Natural killer cell treated with Interleukin-12 subunit alpha and Interleukin-12 subunit beta and Interleukin-15 and Interleukin-18, amount 100 ng/mL, for 72 hours (primary cell): Measurements from ENCODE around the gene NLGN4Y. TPM values are rescaled to one million over a fixed set of nuclear protein-coding genes. Genes with fewer than 3 reads are reported as not detected.

ENCODE experiments used
- ATAC-seq, 2 donors: fragments of 150-1000 bp; cut with Tn5 transposase in 1 of 2; sonication (Bioruptor Pico), chemical (Tn5 transposase) in 1 of 2; 2 replicates each; pipeline ENCODE4 v1.10.0; 2021
- DNase-seq: peaks from one replicate; pipeline ENCODE4 v3.0.0; 2022; ENCODE audit warnings: low spot score
- H3K27ac Mint-ChIP-seq, 2 donors: 1 replicate in 1 of 2; 2 replicates in 1 of 2; pipeline ENCODE4 v1.8.0; 2022; ENCODE audit warnings: mixed read lengths in 2 of 2, mild to moderate bottlenecking in 1 of 2, moderate library complexity in 1 of 2
- H3K27me3 Mint-ChIP-seq, 2 donors: 1 replicate in 1 of 2; 2 replicates in 1 of 2; pipeline ENCODE4 v1.8.0; 2022; ENCODE audit warnings: mixed read lengths in 2 of 2
- H3K36me3 Mint-ChIP-seq: one replicate; pipeline ENCODE4 v1.8.0; 2022; ENCODE audit warnings: mixed read lengths
- H3K4me1 Mint-ChIP-seq, 2 donors: 1 replicate in 1 of 2; 2 replicates in 1 of 2; pipeline ENCODE4 v1.8.0; 2022; ENCODE audit warnings: low read depth in 2 of 2, mixed read lengths in 2 of 2, mild to moderate bottlenecking in 1 of 2
- H3K4me3 Mint-ChIP-seq: one replicate; pipeline ENCODE4 v1.8.0; 2022; ENCODE audit warnings: mixed read lengths
- H3K9me3 Mint-ChIP-seq: 2 replicates; pipeline ENCODE4 v1.8.0; 2022; ENCODE audit warnings: mixed read lengths
- total RNA-seq, 2 donors: library from RNA; stranded (reverse); gene quantifications; one replicate each; pipeline ENCODE4 v1.2.3, GENCODE V29; 2022

The NLGN4Y gene
- total RNA-seq = 1 to 10 TPM in 1 of 2 donors, not detected in 1; 8.5 TPM

DNA sequence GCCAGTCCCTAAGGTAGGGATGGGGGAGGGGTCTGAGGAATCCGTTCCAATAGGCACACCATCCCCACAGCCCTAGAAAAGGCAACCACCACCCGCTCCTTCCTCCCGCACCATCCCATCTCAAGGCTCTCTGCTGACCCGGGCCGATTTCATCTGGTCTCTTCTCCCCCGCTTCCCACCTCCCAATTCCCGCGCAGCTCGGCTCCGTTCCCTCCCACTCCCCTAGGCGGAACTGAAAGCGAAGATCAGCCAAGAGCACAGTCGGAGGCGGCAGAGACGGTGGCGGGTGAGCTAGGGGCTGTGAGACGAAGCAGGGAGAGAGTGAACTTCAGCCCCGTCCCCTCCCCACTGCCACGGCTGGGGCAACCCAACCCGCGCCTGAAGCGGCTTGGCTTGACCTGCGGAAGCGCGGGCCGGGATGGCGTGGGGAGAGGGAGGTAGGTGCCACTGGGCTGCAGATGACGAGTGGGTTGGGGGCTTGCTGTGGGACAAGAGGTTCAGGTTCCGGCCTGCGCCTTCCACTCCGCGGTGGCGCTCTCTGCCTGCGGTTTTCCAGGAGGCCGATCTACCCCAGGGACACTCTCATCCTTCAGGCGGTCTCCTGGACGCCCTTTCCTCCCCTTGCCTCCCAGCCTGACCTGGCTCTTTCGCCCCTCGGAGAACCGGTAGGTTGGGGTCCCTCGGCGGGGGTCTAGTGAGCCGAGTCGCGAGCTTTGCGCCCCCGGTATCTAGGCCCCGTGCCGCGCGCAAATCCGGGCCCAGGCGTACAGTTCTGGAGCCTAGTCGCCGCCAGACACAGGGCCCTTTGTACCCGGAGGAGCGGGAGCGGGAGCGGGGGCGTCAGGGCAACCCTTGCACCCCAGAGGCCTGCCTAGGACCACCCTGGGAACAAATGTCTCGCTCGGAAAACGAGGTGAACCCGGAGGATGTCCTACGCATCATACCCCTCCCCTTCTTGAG, at the start of gene NLGN4Y:
NLGN4Y (plus strand) TSS at position 258 of the 960 bp plus-strand sequence. CDS start 97,591 bp downstream, outside the sequence.
- ATAC-seq (peak in 1 of 2 donors; percentile 75), DNase-seq (no peak)
- no peaks in the 10 kb centered on the region for H3K4me1 Mint-ChIP-seq
- no peaks in the 10 kb centered on the region for H3K9me3 Mint-ChIP-seq
- peak within 1 kb of the TSS in 1 of 2 donors; percentile 56 for H3K27ac Mint-ChIP-seq
- H3K36me3 Mint-ChIP-seq = no peaks in the 10 kb centered on the region
- peaks cover 0 to 17% of the 10 kb centered on the region in 2 donors for H3K27me3 Mint-ChIP-seq
- peak within 1 kb of the TSS; percentile 79 for H3K4me3 Mint-ChIP-seq

DNA sequence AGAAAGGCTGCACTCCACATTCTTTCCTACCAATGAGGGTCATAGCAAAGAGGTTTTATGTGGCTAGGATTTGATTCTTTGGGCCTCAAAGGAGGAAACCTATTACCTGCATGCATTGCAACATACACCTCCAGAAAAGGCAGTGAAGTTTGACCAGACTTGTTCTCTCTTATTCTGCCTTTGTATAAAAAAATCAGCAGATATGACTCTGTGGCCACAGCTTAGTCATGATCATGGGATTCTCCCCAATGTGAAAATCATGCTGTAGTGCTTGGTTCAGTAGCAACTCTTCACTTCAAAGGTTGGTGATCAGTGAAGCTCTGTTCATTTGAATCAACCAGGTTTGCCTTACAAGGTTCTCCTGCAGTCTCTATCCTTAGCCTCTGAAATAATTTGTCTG, 38.4 kb upstream of the NLGN4Y start:
- no peak for ATAC-seq
- DNase-seq = no peak
- no peaks in the 10 kb centered on the region for H3K36me3 Mint-ChIP-seq
- H3K4me1 Mint-ChIP-seq = no peaks in the 10 kb centered on the region
- no peaks in the 10 kb centered on the region for H3K27me3 Mint-ChIP-seq
- H3K27ac Mint-ChIP-seq = no peak overlapping the region
- no peaks in the 10 kb centered on the region for H3K9me3 Mint-ChIP-seq
- H3K4me3 Mint-ChIP-seq = no peak overlapping the region

DNA sequence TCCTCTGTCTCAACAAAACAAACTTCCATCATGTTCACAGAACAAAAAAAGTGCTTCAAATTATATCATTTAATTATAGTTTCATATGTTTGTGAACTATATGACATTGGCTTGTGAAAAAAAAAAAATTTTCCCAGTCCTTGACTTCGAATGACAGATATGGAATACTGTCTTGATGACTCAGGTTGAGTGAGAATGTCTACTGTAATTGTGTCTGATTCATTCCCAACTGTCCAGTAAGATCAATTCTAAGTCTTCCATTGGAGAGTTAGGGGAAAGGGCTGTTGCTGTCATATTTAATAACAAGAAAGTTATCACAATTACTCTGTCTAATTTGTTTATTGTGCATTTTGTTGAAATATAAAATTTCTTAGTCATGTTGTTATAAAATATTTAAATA, 34.1 kb upstream of the NLGN4Y start:
- Mint-ChIP-seq H3K4me3 (no peak overlapping the region), H3K27ac (no peak overlapping the region), H3K27me3 (no peaks in the 10 kb centered on the region), H3K9me3 (no peaks in the 10 kb centered on the region), H3K4me1 (no peaks in the 10 kb centered on the region), H3K36me3 (no peaks in the 10 kb centered on the region)
- ATAC-seq (no peak), DNase-seq (no peak)

DNA sequence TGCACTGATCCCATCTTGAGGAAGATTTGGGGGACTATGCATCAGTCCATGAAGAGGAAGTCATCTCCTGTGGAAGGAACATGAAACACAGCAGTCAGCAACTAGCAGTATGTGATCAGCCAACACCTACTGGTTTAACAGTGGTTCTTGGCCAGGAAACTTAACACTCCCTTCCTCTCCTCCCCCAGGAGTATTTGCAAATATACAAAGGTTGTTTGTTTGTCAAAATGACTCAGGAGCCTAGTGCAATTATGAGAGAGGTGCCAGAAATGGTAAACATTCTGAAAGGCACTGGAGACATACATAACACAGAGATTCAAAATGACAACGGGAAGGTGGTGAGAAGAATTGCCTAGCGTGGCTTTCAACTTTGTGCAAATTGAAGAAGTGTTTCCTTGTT, 26.3 kb upstream of the NLGN4Y start:
- Mint-ChIP-seq H3K36me3 (no peaks in the 10 kb centered on the region), H3K27me3 (no peaks in the 10 kb centered on the region), H3K27ac (no peak overlapping the region), H3K4me1 (no peaks in the 10 kb centered on the region), H3K4me3 (no peak overlapping the region), H3K9me3 (no peaks in the 10 kb centered on the region)
- DNase-seq (no peak), ATAC-seq (no peak)

DNA sequence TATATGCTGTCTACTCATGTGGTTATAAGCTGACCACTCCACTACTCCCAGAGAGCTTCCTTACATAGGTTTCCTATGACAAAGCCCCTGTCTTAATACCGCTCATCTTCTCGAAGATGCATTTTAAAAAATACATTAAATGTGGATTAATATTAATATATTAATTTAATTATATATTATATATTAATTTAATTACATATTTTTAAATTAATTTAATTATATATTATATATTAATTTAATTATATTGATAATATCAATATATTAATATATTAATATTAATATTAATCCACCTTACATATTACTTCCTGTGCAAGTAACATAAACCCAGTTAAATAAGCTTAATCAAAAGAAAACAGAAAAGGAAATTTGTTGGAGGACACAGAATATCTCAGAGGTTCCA, 19.7 kb upstream of the NLGN4Y start:
- Mint-ChIP-seq H3K36me3 (no peaks in the 10 kb centered on the region), H3K4me3 (no peak overlapping the region), H3K27me3 (no peaks in the 10 kb centered on the region), H3K27ac (no peak overlapping the region), H3K9me3 (no peaks in the 10 kb centered on the region), H3K4me1 (no peaks in the 10 kb centered on the region)
- no peak for ATAC-seq
- DNase-seq = no peak

DNA sequence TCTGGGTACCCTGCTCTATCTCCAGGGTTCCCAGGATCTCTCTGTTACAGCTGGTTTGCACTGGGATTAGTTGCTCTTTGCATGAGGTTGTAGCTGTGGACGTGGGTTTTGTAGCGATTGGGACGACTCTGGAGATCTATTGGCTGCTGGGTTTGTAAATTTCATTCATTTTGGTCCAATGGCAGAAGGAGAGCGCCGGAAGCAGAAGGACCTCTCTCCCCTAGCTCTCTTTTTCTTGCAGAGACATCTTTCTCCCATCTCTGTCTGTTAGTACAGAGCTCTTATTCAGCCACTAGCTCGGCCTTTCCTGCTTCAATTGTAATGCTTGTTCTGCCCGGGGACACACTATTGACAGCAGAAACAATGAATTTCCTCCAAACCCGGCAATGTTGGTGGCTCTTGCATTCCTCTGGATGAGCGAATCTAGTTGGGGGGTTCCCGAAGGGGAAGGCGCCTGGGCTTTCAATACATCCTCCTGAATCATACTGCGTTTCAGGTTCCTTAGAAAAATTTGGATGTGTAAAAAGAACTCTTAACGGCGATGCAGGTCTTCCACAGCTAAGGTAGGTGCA, 1.9 kb upstream of the NLGN4Y start:
- H3K4me1 Mint-ChIP-seq = no peaks in the 10 kb centered on the region
- H3K9me3 Mint-ChIP-seq = no peaks in the 10 kb centered on the region
- H3K4me3 Mint-ChIP-seq = no peak overlapping the region
- peaks cover 0 to 17% of the 10 kb centered on the region in 2 donors for H3K27me3 Mint-ChIP-seq
- no peaks in the 10 kb centered on the region for H3K36me3 Mint-ChIP-seq
- no peak for DNase-seq
- ATAC-seq = no peak
- H3K27ac Mint-ChIP-seq = no peak overlapping the region

DNA sequence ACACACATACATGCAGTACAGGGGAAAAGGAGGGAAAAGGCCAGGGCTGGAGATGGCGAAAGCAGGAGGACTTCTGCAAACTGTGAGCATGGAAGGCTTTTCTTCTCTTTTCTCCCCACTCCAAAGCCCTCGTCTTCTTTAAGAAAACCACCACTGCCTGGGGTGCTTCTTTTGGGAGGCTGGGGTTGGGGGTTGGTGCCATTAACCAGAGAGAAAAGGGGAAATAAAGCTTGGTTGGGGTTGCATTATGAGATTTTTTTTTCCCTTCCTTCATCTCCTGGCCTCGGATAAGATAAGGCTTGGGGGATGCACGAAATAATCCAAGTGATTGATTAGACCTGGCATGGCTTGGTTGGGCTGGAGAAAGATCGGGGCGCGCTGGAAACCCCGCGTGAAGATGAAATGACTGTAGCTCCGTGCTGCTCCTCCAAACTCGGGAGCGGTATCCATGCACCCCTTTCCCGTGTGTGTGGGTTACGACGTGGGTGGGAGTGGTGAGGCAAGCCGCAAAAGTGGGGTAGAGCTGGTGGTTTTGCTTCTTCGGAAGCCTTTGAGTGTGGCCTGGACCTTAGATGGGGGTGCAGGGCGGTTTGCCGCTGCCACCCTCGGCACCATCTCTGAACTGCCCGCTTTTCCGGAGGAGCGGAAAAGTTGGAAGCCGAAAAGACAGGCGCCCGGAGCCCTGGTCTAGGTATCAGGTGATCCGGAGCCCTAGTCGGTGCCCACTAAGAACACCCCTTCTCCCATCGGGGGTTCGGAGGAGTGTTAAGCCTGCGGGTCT, 648 bp upstream of the NLGN4Y start:
- Mint-ChIP-seq H3K4me3 (peak overlapping the region; percentile 79), H3K9me3 (no peaks in the 10 kb centered on the region), H3K27me3 (peaks cover 0 to 17% of the 10 kb centered on the region in 2 donors), H3K36me3 (no peaks in the 10 kb centered on the region), H3K27ac (peak overlapping the region in 1 of 2 donors; percentile 56), H3K4me1 (no peaks in the 10 kb centered on the region)
- DNase-seq (no peak), ATAC-seq (peak in 1 of 2 donors; percentile 20)

DNA sequence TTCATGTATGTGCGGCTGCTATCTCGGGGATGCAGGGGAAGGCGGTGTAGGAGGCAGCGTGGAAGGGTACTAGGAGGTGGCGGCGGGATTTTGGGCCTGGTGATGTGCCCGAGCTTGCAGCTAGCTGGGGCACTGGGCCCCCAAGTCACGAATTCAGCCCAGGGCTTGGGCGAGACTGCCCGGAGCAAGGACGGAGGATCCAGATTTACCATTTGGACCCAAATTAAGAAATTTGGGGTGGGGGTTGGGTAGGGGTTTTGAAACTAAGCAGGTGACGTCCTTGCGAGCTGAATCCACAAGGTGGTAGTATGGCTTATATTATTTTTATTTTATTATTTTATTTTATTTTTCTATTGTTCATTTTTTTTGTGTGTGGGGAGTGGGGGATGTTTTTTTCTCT, 986 bp downstream of the NLGN4Y start:
- no peaks in the 10 kb centered on the region for H3K36me3 Mint-ChIP-seq

DNA sequence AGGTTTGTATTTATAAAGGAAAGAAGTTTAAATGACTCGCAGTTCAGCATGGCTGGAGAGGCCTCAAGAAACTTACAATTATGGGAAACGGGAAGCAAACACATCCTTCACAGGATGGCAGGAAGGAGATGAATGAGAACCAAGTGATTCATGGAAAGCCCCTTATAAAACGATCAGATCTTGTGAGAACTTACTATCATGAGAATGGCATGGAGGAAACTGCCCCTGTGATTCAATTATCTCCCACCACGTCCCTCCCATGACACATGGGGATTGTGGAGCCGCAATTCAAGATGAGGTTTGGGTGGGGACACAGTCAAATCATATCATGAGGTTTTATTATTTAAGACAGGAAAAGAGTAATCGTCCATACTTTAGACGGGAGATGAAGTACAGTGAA, 4.0 kb downstream of the NLGN4Y start:
- Mint-ChIP-seq H3K27me3 (no peaks in the 10 kb centered on the region), H3K4me1 (no peaks in the 10 kb centered on the region), H3K4me3 (no peak overlapping the region), H3K36me3 (no peaks in the 10 kb centered on the region), H3K9me3 (no peaks in the 10 kb centered on the region), H3K27ac (no peak overlapping the region)
- ATAC-seq (no peak), DNase-seq (no peak)

More for the DNA sequence above, 986 bp downstream of the NLGN4Y start:
- ATAC-seq (no peak), DNase-seq (no peak)
- Mint-ChIP-seq H3K9me3 (no peaks in the 10 kb centered on the region), H3K4me1 (no peaks in the 10 kb centered on the region), H3K4me3 (peak overlapping the region; percentile 79), H3K27ac (peak overlapping the region in 1 of 2 donors; percentile 56), H3K27me3 (peaks cover 0 to 12% of the 10 kb centered on the region in 2 donors)

DNA sequence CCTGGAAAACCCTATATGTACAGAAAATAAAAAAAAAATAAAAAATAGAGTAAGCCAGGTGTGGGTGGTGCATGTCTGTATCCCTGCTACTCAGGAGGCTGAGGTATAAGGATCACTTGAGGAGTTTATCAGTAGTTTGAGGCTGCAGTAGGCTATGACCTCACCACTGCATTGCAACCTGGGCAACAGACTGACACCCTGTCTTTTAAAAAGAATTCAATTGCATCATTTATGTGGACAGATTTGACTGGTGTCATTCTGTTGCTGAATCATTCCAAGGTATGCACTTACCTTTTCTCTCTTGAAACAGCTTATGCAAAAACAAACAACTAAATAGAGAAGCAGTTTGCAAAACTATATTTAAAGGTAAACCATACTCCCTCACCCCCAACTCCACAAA, 12.4 kb downstream of the NLGN4Y start:
- Mint-ChIP-seq H3K4me3 (no peak overlapping the region), H3K27me3 (no peaks in the 10 kb centered on the region), H3K4me1 (no peaks in the 10 kb centered on the region), H3K36me3 (no peaks in the 10 kb centered on the region), H3K27ac (no peak overlapping the region), H3K9me3 (no peaks in the 10 kb centered on the region)
- DNase-seq (no peak), ATAC-seq (no peak)

DNA sequence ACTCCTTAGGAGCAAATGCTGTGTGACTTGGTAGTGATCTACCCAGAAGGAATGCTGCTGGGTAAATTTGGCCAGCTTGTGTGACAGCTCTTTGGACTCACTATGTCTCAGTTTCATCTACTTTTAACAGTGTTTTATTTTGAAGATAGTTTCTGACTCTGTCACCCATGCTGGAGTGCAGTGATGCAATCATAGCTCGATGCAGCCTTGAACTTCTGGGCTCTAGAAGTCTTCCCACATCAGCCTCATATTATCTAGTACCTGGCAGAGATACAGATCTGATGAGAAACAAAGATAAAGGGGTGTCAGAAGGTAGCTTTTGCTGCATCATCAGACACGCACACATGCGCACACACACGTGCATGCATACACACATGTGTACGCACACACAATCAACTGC, 19.2 kb downstream of the NLGN4Y start:
- Mint-ChIP-seq H3K27ac (no peak overlapping the region), H3K36me3 (peaks cover 5% of the 10 kb centered on the region), H3K27me3 (no peaks in the 10 kb centered on the region), H3K9me3 (no peaks in the 10 kb centered on the region), H3K4me3 (no peak overlapping the region), H3K4me1 (no peaks in the 10 kb centered on the region)
- ATAC-seq (no peak), DNase-seq (no peak)

DNA sequence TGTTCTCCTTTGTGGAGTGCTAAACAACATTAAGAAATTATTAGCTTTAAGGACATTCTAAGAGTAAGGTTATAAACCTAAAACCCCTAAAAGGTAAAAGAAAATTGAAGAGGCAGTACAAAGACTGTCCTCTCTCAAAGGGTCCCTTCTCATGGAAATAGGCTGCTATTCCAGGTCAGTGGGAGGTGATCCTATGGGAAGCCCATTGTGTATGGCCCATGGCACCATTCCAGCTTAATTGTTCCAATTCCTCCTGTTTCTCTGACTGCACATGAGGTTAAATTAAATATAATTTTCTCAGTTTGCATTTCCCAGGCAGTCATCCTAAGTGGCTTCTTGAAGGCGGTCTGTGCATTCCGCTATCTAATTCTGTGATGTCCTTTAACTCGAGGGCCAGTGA, 57.0 kb downstream of the NLGN4Y start:
- H3K27me3 Mint-ChIP-seq = no peaks in the 10 kb centered on the region
- no peak overlapping the region for H3K4me3 Mint-ChIP-seq
- no peak for ATAC-seq
- no peak overlapping the region for H3K27ac Mint-ChIP-seq
- DNase-seq = no peak
- H3K9me3 Mint-ChIP-seq = no peaks in the 10 kb centered on the region
- no peaks in the 10 kb centered on the region for H3K36me3 Mint-ChIP-seq
- H3K4me1 Mint-ChIP-seq = no peaks in the 10 kb centered on the region

DNA sequence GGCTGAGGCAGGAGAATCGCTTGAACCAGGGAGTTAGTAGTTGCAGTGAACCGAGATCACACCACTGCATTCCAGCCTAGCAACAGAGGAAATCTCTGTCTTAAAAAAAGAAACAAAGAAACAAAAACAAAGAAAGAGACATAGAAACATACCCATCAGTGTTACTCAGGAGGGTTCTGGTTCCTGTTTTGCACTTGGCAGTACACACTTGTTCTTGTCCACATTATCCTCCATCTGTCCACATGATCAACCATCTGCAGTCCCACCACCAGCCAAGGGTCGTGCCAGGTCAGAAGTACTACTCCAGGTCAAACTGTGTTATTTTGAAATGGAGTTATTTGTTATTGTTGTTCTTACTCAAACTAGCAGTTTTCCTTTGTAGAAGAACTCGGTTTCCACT, 62.4 kb downstream of the NLGN4Y start:
- no peaks in the 10 kb centered on the region for H3K9me3 Mint-ChIP-seq
- no peak overlapping the region for H3K27ac Mint-ChIP-seq
- ATAC-seq (no peak), DNase-seq (no peak)
- H3K4me1 Mint-ChIP-seq = no peaks in the 10 kb centered on the region
- no peaks in the 10 kb centered on the region for H3K27me3 Mint-ChIP-seq
- peaks cover 4% of the 10 kb centered on the region for H3K36me3 Mint-ChIP-seq
- H3K4me3 Mint-ChIP-seq = no peak overlapping the region

DNA sequence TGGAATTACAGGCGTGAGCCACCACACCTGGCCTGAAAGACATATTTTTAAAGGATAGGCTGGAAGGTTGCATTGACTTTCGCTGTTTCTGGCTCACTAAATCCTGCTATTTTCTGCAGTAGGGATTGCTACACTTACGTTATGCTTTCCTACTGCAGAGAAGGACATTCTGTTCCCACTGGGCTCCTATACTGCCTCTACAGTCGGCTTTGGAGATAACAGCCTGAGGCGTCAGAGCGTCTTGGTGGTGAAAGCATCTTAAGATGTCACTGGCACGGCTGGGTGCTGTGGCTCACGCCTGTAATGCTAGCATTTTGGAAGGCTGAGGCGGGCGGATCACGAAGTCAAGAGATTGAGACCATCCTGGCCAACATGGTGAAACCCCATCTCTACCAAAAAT, 77.0 kb downstream of the NLGN4Y start:
- Mint-ChIP-seq H3K36me3 (no peaks in the 10 kb centered on the region), H3K27me3 (no peaks in the 10 kb centered on the region), H3K4me1 (no peaks in the 10 kb centered on the region), H3K27ac (no peak overlapping the region), H3K9me3 (no peaks in the 10 kb centered on the region), H3K4me3 (no peak overlapping the region)
- no peak for DNase-seq
- ATAC-seq = no peak
